Activated CD4-positive, alpha-beta T cell treated with anti-CD3 and anti-CD28 coated beads, Interleukin-2, Interleukin-4, amounts not matched to agents 100 ng/mL and 50 ng/mL, durations not matched to agents 16 hours and 8 hours (primary cell): ENCODE data around the gene LRCH1.
A peak's percentile ranks its signal among the peaks of the same experiment; 100 is the strongest.

Experiments
- DNase-seq: peaks from one replicate; pipeline ENCODE4 v3.0.0-alpha.2; 2020; ENCODE audit warnings: low spot score

Gene LRCH1

GRCh38 chr13:46535002-46535401, 18.0 kb upstream of the LRCH1 start:
- DNase-seq, result no peak

DNA sequence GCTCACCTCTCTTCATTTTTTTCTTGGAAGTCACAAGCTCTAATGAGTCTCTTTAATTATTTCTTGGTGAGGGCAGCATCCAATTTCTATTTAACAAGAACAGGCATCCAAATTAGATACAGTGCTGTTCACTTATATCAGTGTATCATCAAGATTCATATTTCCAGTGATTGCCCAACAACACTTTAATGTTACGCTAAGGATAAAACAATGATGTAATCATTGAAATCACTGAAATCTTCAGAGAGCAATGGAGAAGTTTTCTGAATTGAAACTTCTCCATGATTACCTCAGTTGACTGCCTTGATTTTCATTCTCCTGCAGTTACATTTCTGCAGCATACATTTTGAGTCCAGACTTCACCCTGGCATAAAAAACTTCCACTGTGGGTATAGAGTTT, 17.1 kb upstream of the LRCH1 start:
- no peak for DNase-seq

DNA sequence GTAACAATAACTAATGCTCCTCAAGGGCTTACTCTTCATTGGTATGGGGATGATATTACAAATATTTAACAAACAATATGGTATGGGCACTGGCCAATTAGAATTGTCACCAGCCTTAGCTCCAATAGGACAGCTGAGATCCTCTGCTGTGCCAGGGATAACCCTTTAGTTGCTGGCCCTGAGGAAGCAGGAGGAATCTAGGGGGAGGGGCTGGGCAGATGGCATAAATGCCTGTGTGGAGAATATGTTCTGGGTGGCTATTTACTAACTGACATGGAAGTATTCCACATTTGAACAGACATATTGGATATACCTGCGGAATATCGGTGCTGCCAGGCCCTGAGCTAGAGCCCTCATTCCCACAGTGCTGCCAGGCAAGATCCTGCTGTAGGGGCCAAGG, 16.6 kb upstream of the LRCH1 start:
- no peak for DNase-seq

GRCh38 chr13:46539231-46539630, 13.7 kb upstream of the LRCH1 start:
- no peak for DNase-seq

DNA sequence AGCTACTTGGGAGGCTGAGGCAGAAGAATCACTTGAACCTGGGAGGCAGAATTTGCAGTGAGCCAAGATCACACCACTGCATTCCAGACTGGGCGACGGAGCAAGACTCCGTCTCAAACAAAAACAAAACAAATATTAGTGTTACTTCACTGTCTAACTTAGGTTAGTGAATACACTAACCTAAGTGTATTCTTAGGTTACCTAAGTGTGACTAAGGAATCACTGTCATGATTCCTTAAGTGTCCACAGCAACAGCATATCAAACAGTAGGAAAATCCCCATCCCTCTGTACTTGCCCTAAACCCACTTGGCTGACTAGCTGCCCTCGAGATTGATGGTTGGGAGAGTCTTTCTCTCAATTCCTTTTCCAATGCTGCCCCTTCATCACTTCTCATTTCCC, 11.8 kb upstream of the LRCH1 start:
- DNase-seq, result no peak

- DNase-seq, result no peak
Observed at GRCh38 chr13:46542833-46543232, 10.1 kb upstream of the LRCH1 start.

GRCh38 chr13:46543287-46543686, 9.7 kb upstream of the LRCH1 start:
- DNase-seq, result no peak

GRCh38 chr13:46544208-46544607, 8.8 kb upstream of the LRCH1 start:
- DNase-seq, result no peak

- no peak for DNase-seq
Observed at GRCh38 chr13:46544811-46545210, 8.2 kb upstream of the LRCH1 start.

DNA sequence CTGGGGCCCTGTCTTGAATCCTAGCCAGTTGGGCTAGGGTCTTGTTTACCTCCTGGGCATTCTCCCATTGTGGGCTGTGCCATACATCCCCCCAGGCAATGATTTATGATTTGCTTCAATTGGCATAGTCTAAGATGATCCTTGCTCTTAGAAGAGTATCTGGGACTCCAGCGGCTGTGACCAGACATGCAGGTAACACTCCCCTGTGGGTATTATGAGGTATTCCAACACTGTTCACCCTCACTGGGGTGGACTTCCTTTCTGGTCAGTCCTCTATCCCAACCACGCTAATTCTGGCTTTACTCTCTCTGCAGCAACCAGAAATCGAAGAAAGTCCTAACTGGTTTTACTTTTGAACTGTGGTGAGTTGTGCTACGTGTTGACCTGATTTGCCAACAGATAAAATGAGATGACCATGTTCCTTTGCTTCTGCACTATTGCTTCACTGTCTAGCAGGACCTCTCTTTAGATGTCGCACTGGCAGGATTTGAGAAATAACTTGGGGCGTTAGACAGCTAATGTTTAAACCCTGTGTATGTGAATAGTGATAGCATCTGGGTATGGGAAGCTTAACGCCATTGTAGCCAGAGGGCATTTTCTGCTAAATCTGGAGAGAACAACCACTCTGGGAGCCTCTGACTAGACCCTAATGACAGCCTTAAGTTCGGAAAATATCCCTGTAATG, 6.7 kb upstream of the LRCH1 start:
- DNase-seq, result no peak

DNA sequence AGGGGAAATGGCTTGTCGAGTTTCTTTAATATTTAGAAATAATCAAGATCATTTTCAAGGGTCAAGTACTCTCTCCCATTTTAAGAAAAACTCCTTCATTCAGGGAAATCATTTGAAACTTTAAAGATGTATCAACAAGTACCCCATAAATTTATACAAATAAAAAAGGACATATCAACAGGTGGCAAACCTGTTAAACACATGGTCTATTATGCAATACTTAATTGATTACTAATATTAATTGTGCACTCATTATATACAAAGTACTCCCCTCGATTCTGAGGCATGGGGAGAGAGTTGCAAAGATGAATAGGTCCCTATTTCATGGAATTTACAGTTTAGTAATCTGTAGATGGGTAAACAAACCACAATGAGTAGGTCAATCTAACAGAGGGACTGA, 2.1 kb upstream of the LRCH1 start:
- DNase-seq, result no peak

GRCh38 chr13:46551410-46552302, 1.3 kb upstream of the LRCH1 start:
- peak; percentile 59 for DNase-seq

GRCh38 chr13:46552303-46552682, 677 bp upstream of the LRCH1 start:
- no peak for DNase-seq

GRCh38 chr13:46553521-46553885, 533 bp downstream of the LRCH1 start:
- no peak for DNase-seq

- peak; percentile 69 for DNase-seq
Observed at GRCh38 chr13:46553886-46554858, 1.2 kb downstream of the LRCH1 start.

GRCh38 chr13:46554951-46555350, 2.0 kb downstream of the LRCH1 start:
- no peak for DNase-seq

- no peak for DNase-seq
Observed at GRCh38 chr13:46555722-46556417, 2.9 kb downstream of the LRCH1 start.

DNA sequence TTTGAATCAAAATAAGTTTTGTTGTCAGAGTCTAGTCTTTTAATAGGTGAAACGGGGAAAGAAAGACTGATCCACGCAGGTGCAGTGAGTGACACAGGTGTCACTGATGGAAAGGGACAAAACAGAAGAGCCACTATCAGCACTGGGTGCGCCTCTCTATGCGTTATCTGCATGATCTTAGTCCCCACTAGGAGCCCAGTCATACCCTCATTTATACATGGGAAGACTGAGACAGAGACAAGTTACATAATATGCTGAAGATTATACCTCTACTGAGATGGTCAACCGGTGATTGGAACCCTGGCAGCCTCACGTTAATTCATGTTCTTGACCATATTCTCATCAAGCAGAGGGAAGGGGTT, 3.4 kb downstream of the LRCH1 start:
- DNase-seq, result no peak

DNA sequence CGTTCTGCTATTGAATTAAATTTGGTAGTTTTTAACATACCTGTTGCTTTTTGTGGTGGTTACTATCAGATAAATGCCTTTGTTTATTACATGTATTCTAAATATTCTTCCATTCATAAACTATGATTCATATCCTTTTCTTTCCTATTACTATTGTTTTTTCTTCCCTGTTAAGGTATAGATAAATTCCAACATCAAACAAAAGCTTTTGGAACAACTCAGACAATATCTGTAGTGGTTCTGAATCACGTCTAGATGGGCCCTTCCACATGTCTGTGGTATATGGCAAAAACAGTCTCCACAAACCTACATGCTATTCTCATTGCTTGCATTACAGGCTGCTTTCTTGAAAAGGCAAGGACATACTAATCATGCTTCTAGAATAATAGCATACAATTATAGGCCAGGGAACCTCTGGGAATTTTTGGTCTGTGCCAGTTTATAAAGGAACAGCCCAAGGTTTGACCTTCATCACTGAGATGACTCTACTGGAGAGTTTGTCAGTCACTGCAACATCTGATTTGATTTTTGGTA, 6.4 kb downstream of the LRCH1 start:
- DNase-seq, result no peak

GRCh38 chr13:46560778-46561177, 7.8 kb downstream of the LRCH1 start:
- DNase-seq, result no peak

- no peak for DNase-seq
Observed at GRCh38 chr13:46561286-46561685, 8.3 kb downstream of the LRCH1 start.

DNA sequence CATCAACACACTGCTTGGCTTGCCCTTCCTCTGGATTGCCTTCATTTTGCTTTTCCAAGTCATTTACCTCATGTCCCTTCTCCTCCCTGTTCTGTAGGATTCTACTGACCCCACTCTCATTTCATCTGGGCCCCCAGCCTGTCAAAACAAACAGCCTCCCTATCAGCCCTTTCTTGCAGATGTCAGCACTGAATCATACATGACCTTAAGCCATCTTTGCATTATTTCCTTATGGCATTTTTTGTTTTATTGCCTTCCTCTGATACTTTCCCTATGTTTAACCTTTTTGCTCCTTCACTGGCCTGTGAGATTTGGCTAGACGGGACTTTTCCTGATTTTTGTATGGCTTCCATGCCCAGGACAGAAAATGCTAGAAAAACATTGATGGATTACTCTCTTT, 8.7 kb downstream of the LRCH1 start:
- DNase-seq, result no peak
